ENCODE results near the gene HOXD11.

The HOXD11 gene

DNA sequence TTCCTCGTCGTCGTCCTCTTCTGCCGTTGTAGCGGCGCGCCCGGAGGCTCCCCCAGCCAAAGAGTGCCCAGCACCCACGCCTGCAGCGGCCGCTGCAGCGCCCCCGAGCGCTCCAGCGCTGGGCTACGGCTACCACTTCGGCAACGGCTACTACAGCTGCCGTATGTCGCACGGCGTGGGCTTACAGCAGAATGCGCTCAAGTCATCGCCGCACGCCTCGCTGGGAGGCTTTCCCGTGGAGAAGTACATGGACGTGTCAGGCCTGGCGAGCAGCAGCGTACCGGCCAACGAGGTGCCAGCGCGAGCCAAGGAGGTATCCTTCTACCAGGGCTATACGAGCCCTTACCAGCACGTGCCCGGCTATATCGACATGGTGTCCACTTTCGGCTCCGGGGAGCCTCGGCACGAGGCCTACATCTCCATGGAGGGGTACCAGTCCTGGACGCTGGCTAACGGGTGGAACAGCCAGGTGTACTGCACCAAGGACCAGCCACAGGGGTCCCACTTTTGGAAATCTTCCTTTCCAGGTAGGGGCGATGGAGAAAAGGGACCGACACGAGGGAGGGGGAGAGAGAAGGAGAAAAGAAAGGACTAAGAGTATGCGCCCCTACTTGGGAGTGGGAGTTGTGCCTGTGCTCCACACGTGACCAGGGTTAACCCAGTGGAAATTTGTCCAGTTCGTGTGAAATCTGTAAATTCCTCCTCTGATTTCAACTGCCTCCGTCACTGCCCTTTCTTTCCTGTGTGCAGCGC is 13.8 kb upstream of the HOXD11 start:
- Histone ChIP-seq H3K4me1 (ENCODE audit: control insufficient read depth in 1 of 2, insufficient read depth in 1 of 2, low read depth in 1 of 2, low read length in 1 of 2) (peaks cover 33 to 43% of the 10 kb centered on the region in 2 experiments), H3K27ac (no peak overlapping the region), H3K27me3 (peaks cover 100% of the 10 kb centered on the region), H3K9me3 (no peaks in the 10 kb centered on the region), H3K4me3 (ENCODE audit: low read depth in 1 of 2, low read length in 1 of 2) (peak overlapping the region in 1 of 2 experiments; percentile 41), H3K36me3 (no peaks in the 10 kb centered on the region)
- TF ChIP-seq, protein P1, sequence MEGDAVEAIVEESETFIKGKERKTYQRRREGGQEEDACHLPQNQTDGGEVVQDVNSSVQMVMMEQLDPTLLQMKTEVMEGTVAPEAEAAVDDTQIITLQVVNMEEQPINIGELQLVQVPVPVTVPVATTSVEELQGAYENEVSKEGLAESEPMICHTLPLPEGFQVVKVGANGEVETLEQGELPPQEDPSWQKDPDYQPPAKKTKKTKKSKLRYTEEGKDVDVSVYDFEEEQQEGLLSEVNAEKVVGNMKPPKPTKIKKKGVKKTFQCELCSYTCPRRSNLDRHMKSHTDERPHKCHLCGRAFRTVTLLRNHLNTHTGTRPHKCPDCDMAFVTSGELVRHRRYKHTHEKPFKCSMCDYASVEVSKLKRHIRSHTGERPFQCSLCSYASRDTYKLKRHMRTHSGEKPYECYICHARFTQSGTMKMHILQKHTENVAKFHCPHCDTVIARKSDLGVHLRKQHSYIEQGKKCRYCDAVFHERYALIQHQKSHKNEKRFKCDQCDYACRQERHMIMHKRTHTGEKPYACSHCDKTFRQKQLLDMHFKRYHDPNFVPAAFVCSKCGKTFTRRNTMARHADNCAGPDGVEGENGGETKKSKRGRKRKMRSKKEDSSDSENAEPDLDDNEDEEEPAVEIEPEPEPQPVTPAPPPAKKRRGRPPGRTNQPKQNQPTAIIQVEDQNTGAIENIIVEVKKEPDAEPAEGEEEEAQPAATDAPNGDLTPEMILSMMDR (IDR thresholded peaks at IDR 0.05): no peak

- H3K27me3 ChIP-seq: peaks cover 100% of the 10 kb centered on the region
- TF ChIP-seq, protein P1 (IDR thresholded peaks at IDR 0.05): no peak
- no peaks in the 10 kb centered on the region for H3K36me3 ChIP-seq
- no peak overlapping the region for H3K27ac ChIP-seq
- H3K4me3 ChIP-seq (ENCODE audit: low read depth in 1 of 2, low read length in 1 of 2): no peak overlapping the region
- H3K9me3 ChIP-seq: no peaks in the 10 kb centered on the region
- peaks cover 32 to 40% of the 10 kb centered on the region in 2 experiments for H3K4me1 ChIP-seq (ENCODE audit: control insufficient read depth in 1 of 2, insufficient read depth in 1 of 2, low read depth in 1 of 2, low read length in 1 of 2)
Measured at GRCh38 chr2:176093898-176094249, 13.2 kb upstream of the HOXD11 start.

- TF ChIP-seq, protein P1 (IDR thresholded peaks at IDR 0.05): no peak
- Histone ChIP-seq H3K9me3 (no peaks in the 10 kb centered on the region), H3K36me3 (no peaks in the 10 kb centered on the region), H3K27me3 (peaks cover 100% of the 10 kb centered on the region), H3K4me1 (ENCODE audit: control insufficient read depth in 1 of 2, insufficient read depth in 1 of 2, low read depth in 1 of 2, low read length in 1 of 2) (peaks cover 32 to 40% of the 10 kb centered on the region in 2 experiments), H3K27ac (no peak overlapping the region), H3K4me3 (ENCODE audit: low read depth in 1 of 2, low read length in 1 of 2) (no peak overlapping the region)
Measured at GRCh38 chr2:176094349-176094748, 12.7 kb upstream of the HOXD11 start.

DNA sequence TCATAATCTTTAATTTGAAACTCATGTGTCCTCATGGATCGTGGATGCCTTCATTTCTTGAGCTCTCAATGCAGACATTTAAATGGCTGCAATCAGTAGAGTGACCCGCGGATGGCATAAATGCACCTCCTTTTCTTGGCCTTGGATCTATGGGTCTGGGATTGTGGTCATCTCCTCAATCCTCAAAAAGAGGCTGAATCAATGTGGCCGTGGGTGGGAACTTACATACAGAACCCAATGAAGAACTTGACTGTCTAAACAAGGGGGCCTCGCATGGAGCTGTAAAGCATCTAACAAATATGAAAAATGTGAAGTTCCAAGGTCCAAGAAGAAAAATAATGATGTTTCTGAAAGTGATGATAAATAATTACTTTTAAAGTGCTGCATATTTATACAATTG is 11.7 kb upstream of the HOXD11 start:
- H3K9me3 ChIP-seq: no peaks in the 10 kb centered on the region
- H3K36me3 ChIP-seq: no peaks in the 10 kb centered on the region
- TF ChIP-seq, protein P1 (IDR thresholded peaks at IDR 0.05): no peak
- no peak overlapping the region for H3K4me3 ChIP-seq (ENCODE audit: low read depth in 1 of 2, low read length in 1 of 2)
- H3K4me1 ChIP-seq (ENCODE audit: control insufficient read depth in 1 of 2, insufficient read depth in 1 of 2, low read depth in 1 of 2, low read length in 1 of 2): peaks cover 32 to 40% of the 10 kb centered on the region in 2 experiments
- no peak overlapping the region for H3K27ac ChIP-seq
- peaks cover 100% of the 10 kb centered on the region for H3K27me3 ChIP-seq

DNA sequence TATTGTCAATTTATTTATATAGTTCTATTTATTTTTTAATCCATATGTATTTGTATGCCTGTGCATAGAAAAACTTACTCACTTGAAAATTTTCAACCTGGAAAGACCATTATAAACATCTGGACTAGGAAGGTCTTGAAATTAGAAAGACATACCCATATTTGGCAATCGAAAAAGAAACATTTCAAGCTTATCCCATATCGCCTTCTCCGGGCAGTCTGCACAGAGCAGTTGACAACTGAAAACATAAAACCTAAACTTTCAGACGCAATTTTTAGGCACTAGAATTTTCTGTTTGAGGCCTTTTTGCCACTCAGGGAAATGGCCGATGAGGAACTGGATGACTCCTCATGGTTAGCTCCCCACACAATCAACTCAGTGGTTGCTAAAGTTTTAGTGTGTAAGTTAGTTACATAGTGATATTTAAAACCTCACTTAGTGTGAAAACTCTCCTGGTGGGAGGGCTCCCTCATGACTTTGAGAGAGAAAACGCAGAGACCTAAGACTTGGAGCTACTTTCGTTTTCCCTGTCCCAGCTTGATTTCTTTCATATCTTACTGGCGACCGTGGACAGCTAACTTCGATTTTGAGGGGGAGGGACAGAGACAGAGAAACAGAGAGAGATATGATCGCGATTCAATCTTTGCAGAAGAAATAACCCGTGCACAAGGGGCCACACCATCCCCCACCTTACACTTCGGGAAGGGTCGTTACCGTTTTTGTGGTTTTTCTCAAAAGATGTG is 10.7 kb upstream of the HOXD11 start:
- TF ChIP-seq, protein P1 (IDR thresholded peaks at IDR 0.05): no peak
- Histone ChIP-seq H3K4me3 (ENCODE audit: low read depth in 1 of 2, low read length in 1 of 2) (peak overlapping the region; percentile 36 to 56), H3K27ac (no peak overlapping the region), H3K9me3 (no peaks in the 10 kb centered on the region), H3K36me3 (no peaks in the 10 kb centered on the region), H3K27me3 (peaks cover 100% of the 10 kb centered on the region), H3K4me1 (ENCODE audit: control insufficient read depth in 1 of 2, insufficient read depth in 1 of 2, low read depth in 1 of 2, low read length in 1 of 2) (peaks cover 32 to 40% of the 10 kb centered on the region in 2 experiments)
